ENCODE results near the gene DHRS1. TPM values are rescaled to one million over a fixed set of nuclear protein-coding genes. Genes with fewer than 3 reads are reported as not detected.

The DHRS1 gene
- total and polyA plus RNA-seq, 3 experiments from 2014 or later: 9.3 to 34.8 (median 9.8) TPM

DNA sequence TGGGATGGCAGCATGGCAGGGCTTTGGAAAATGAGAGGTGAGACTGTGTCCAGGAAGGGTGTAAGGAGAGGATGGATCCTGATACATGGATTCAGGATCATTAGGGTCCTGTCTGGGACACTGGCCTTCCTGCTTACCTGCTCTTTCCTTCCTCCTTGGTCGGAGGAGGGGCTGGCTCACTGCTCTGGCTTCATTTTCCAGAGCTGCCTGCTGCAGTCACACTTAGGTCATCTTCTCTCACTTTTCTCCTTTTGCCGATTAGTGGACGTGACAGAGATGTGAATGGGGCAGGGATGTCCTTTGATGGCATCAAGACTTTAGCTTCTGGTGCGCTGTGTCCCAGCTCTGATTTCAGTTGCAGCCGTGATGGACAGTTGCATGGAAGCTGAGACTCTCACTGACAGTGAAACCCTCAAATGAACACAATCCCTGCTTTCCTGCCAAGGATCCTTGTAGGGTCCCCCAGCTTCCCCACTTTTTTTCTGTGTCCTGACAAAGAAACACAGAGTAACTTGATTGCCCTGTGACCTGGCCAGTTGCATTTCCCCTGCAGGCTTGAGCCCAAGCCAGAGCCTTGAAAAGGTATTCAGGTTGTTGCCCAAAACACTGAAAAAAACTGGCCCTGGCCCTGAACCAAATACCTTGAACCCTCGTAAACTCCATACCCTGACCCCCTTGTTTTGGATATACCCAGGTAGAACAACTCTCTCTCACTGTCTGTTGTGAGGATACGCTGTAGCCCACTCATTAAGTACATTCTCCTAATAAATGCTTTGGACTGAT lies 9.0 kb upstream of the DHRS1 start:
- H3K4me1 Mint-ChIP-seq: peaks cover 46 to 54% (median 47%) of the 10 kb centered on the region in 3 donors
- Histone ChIP-seq H3K4me1 (ENCODE audit: insufficient read depth, low read length) (peaks cover 48% of the 10 kb centered on the region), H3K27me3 (ENCODE audit: insufficient read depth, low read length, poor library complexity, severe bottlenecking) (no peaks in the 10 kb centered on the region), H3K9me3 (ENCODE audit: low read length) (no peaks in the 10 kb centered on the region), H3K36me3 (ENCODE audit: insufficient read depth, low read length) (peaks cover 33% of the 10 kb centered on the region), H3K4me3 (ENCODE audit: low read length) (no peak overlapping the region), H3K27ac (ENCODE audit: low read depth, low read length) (no peak overlapping the region)
- H3K36me3 Mint-ChIP-seq: peaks cover 0 to 49% (median 22%) of the 10 kb centered on the region in 3 donors
- no peak for DNase-seq
- CTCF ChIA-PET: interaction anchor here (0.6 to 17.7 kb wide), 30 partner anchors 8 to 194 kb away, joined by 3 to 265 read pairs (median 4); partner anchors contain the start of genes ADCY4, CBLN3, CHMP4A and DCAF11
- POLR2A ChIA-PET: interaction anchor here (1.1 to 1.4 kb wide), 3 partner anchors 66 to 121 kb away, joined by 4 to 6 read pairs (median 5); partner anchors contain the start of genes CBLN3, KHNYN, MDP1 and TINF2
- H3K27ac Mint-ChIP-seq: peak overlapping the region; percentile 84 to 96 (median 91)
- no peaks in the 10 kb centered on the region for H3K9me3 Mint-ChIP-seq
- peak overlapping the region in 4 of 7 donors; percentile 25 to 48 (median 29) for H3K4me3 Mint-ChIP-seq
- peaks cover 0 to 2% of the 10 kb centered on the region in 2 donors for H3K27me3 Mint-ChIP-seq

- Histone ChIP-seq H3K27ac (ENCODE audit: low read depth, low read length) (no peak within 1 kb of the TSS), H3K9me3 (ENCODE audit: low read length) (no peaks in the 10 kb centered on the region), H3K4me3 (ENCODE audit: low read length) (no peak within 1 kb of the TSS), H3K27me3 (ENCODE audit: insufficient read depth, low read length, poor library complexity, severe bottlenecking) (no peaks in the 10 kb centered on the region), H3K4me1 (ENCODE audit: insufficient read depth, low read length) (peaks cover 40% of the 10 kb centered on the region), H3K36me3 (ENCODE audit: insufficient read depth, low read length) (peaks cover 41% of the 10 kb centered on the region)
- peak within 1 kb of the TSS; percentile 6 to 96 (median 91) for H3K27ac Mint-ChIP-seq
- H3K9me3 Mint-ChIP-seq: no peaks in the 10 kb centered on the region
- peak within 1 kb of the TSS in 4 of 7 donors; percentile 22 to 74 (median 29) for H3K4me3 Mint-ChIP-seq
- CTCF ChIA-PET: interaction anchor here (0.7 to 17.7 kb wide), 29 partner anchors 8 to 250 kb away, joined by 3 to 265 read pairs (median 4); partner anchors contain the start of genes ADCY4, CBLN3, CHMP4A and DCAF11
- peaks cover 3 to 56% (median 22%) of the 10 kb centered on the region in 3 donors for H3K36me3 Mint-ChIP-seq
- H3K27me3 Mint-ChIP-seq: no peaks in the 10 kb centered on the region
- peaks cover 38 to 47% (median 40%) of the 10 kb centered on the region in 3 donors for H3K4me1 Mint-ChIP-seq
- POLR2A ChIA-PET: interaction anchor here (1.1 to 1.4 kb wide), 4 partner anchors 22 to 122 kb away, joined by 3 to 6 read pairs (median 4); partner anchors contain the start of genes CBLN3, KHNYN, MDP1 and TINF2
- peak; percentile 38 to 71 (median 45) for DNase-seq
Measured at GRCh38 chr14:24307575-24308341, 8.2 kb upstream of the DHRS1 start, which contains the start of gene CIDEB. Gene CIDEB (minus strand): TSS chr14:24307977. CDS start chr14:24307858, 119 bp downstream.

GRCh38 chr14:24307156-24307574 lies 7.6 kb upstream of the DHRS1 start:
- peaks cover 47% of the 10 kb centered on the region for H3K36me3 ChIP-seq (ENCODE audit: insufficient read depth, low read length)
- no peaks in the 10 kb centered on the region for H3K27me3 ChIP-seq (ENCODE audit: insufficient read depth, low read length, poor library complexity, severe bottlenecking)
- no peak overlapping the region for H3K4me3 ChIP-seq (ENCODE audit: low read length)
- no peaks in the 10 kb centered on the region for H3K9me3 Mint-ChIP-seq
- peaks cover 32 to 44% (median 36%) of the 10 kb centered on the region in 3 donors for H3K4me1 Mint-ChIP-seq
- no peak overlapping the region for H3K27ac ChIP-seq (ENCODE audit: low read depth, low read length)
- DNase-seq: no peak
- no peaks in the 10 kb centered on the region for H3K27me3 Mint-ChIP-seq
- H3K4me3 Mint-ChIP-seq: peak overlapping the region in 1 of 7 donors; percentile 74
- peaks cover 5 to 62% (median 24%) of the 10 kb centered on the region in 3 donors for H3K36me3 Mint-ChIP-seq
- ChIA-PET CTCF (interaction anchor here (1.2 to 17.7 kb wide), 16 partner anchors 7 to 249 kb away, joined by 3 to 265 read pairs (median 11); partner anchors contain the start of genes ADCY4, CBLN3, CHMP4A and DCAF11), POLR2A (interaction anchor here (1.1 kb wide), 1 partner anchor 22 kb away, joined by 3 read pairs; no protein-coding TSS in a partner anchor)
- peaks cover 34% of the 10 kb centered on the region for H3K4me1 ChIP-seq (ENCODE audit: insufficient read depth, low read length)
- H3K27ac Mint-ChIP-seq: peak overlapping the region in 6 of 8 donors; percentile 27 to 93 (median 82)
- no peaks in the 10 kb centered on the region for H3K9me3 ChIP-seq (ENCODE audit: low read length)

GRCh38 chr14:24304019-24304387 lies 4.4 kb upstream of the DHRS1 start:
- Mint-ChIP-seq H3K27me3 (no peaks in the 10 kb centered on the region), H3K9me3 (no peaks in the 10 kb centered on the region), H3K4me1 (peaks cover 33 to 49% (median 43%) of the 10 kb centered on the region in 3 donors), H3K36me3 (peaks cover 5 to 82% (median 27%) of the 10 kb centered on the region in 3 donors), H3K27ac (peak overlapping the region in 2 of 8 donors; percentile 79 to 87), H3K4me3 (peak overlapping the region in 1 of 7 donors; percentile 60)
- no peaks in the 10 kb centered on the region for H3K27me3 ChIP-seq (ENCODE audit: insufficient read depth, low read length, poor library complexity, severe bottlenecking)
- peaks cover 31% of the 10 kb centered on the region for H3K4me1 ChIP-seq (ENCODE audit: insufficient read depth, low read length)
- no peak overlapping the region for H3K4me3 ChIP-seq (ENCODE audit: low read length)
- H3K27ac ChIP-seq (ENCODE audit: low read depth, low read length): no peak overlapping the region
- no peak for DNase-seq
- ChIA-PET CTCF (interaction anchor here (0.5 to 17.7 kb wide), 3 partner anchors 24 to 106 kb away, joined by 3 to 265 read pairs (median 151); partner anchors contain the start of genes ADCY4 and TINF2), POLR2A (interaction anchor here (1.2 kb wide), 1 partner anchor 126 kb away, joined by 3 read pairs; the partner anchor contains the start of gene KHNYN)
- H3K9me3 ChIP-seq (ENCODE audit: low read length): no peaks in the 10 kb centered on the region
- peaks cover 56% of the 10 kb centered on the region for H3K36me3 ChIP-seq (ENCODE audit: insufficient read depth, low read length)

GRCh38 chr14:24300326-24300980 lies 873 bp upstream of the DHRS1 start:
- peak overlapping the region; percentile 94 to 99 (median 96) for H3K27ac Mint-ChIP-seq
- Histone ChIP-seq H3K27me3 (ENCODE audit: insufficient read depth, low read length, poor library complexity, severe bottlenecking) (no peaks in the 10 kb centered on the region), H3K9me3 (ENCODE audit: low read length) (no peaks in the 10 kb centered on the region), H3K4me3 (ENCODE audit: low read length) (peak overlapping the region; percentile 83), H3K36me3 (ENCODE audit: insufficient read depth, low read length) (peaks cover 52% of the 10 kb centered on the region), H3K27ac (ENCODE audit: low read depth, low read length) (peak overlapping the region; percentile 79), H3K4me1 (ENCODE audit: insufficient read depth, low read length) (peaks cover 47% of the 10 kb centered on the region)
- no peaks in the 10 kb centered on the region for H3K9me3 Mint-ChIP-seq
- DNase-seq: no peak
- ChIA-PET CTCF (interaction anchor here (1.1 to 17.7 kb wide), 9 partner anchors 9 to 140 kb away, joined by 3 to 265 read pairs (median 6); partner anchors contain the start of genes ADCY4, CIDEB, IRF9 and LTB4R), POLR2A (interaction anchor here (0.9 to 4.4 kb wide), 9 partner anchors 10 to 186 kb away, joined by 3 to 30 read pairs (median 6); partner anchors contain the start of genes CBLN3, DCAF11, KHNYN and LTB4R)
- H3K36me3 Mint-ChIP-seq: peaks cover 10 to 71% (median 25%) of the 10 kb centered on the region in 3 donors
- peaks cover 41 to 59% (median 54%) of the 10 kb centered on the region in 3 donors for H3K4me1 Mint-ChIP-seq
- no peaks in the 10 kb centered on the region for H3K27me3 Mint-ChIP-seq
- H3K4me3 Mint-ChIP-seq: peak overlapping the region; percentile 89 to 97 (median 92)

- CTCF ChIA-PET: interaction anchor here (1.2 to 17.7 kb wide), 10 partner anchors 8 to 284 kb away, joined by 3 to 265 read pairs (median 6); partner anchors contain the start of genes ADCY4, CIDEB, IRF9 and LTB4R
- peak overlapping the region in 7 of 8 donors; percentile 94 to 99 (median 96) for H3K27ac Mint-ChIP-seq
Measured at GRCh38 chr14:24298892-24299254, 707 bp downstream of the DHRS1 start.

More at GRCh38 chr14:24298892-24299254, 707 bp downstream of the DHRS1 start:
- Mint-ChIP-seq H3K27me3 (no peaks in the 10 kb centered on the region), H3K4me1 (peaks cover 41 to 59% (median 54%) of the 10 kb centered on the region in 3 donors), H3K36me3 (peaks cover 10 to 70% (median 16%) of the 10 kb centered on the region in 3 donors), H3K9me3 (no peaks in the 10 kb centered on the region), H3K4me3 (peak overlapping the region; percentile 89 to 97 (median 92))
- Histone ChIP-seq H3K4me1 (ENCODE audit: insufficient read depth, low read length) (peaks cover 47% of the 10 kb centered on the region), H3K36me3 (ENCODE audit: insufficient read depth, low read length) (peaks cover 36% of the 10 kb centered on the region), H3K9me3 (ENCODE audit: low read length) (no peaks in the 10 kb centered on the region), H3K4me3 (ENCODE audit: low read length) (peak overlapping the region; percentile 83), H3K27me3 (ENCODE audit: insufficient read depth, low read length, poor library complexity, severe bottlenecking) (no peaks in the 10 kb centered on the region), H3K27ac (ENCODE audit: low read depth, low read length) (peak overlapping the region; percentile 79)
- POLR2A ChIA-PET: interaction anchor here (0.7 to 4.4 kb wide), 5 partner anchors 11 to 130 kb away, joined by 3 to 30 read pairs (median 13); partner anchors contain the start of genes CBLN3, KHNYN, LTB4R2 and MDP1
- DNase-seq: no peak
